GM11168 (cell line): ENCODE measurements around the gene ANTXR1.

Experiments
- in situ Hi-C: fragments of 300-500 bp; cut with MboI; formaldehyde crosslinking; loops from one replicate; pipeline ENCODE4 v1.12.0; 2022; ENCODE audit warnings: low sequenced_read_pairs; ENCODE audit not compliant: unreplicated experiment

ANTXR1 gene

DNA sequence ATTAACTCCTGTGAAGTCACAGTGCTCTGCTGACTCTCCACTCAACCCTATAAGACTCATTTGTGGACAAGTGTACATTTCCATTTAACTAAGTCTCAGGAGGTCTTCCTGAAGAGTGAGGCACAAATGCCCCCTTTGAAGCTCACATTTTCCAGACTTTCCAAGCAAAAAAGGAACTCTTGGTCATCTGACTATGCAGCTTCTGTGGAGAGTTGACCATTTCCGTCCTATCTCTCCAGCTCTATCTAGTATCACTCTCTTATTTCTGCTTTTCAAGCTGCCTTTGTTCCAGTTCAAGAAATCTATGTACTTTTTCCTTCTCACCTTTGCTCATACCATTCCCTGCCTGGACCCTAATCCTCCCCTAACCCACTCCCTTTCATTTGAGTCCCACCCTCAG is 77.0 kb downstream of the ANTXR1 start:
- in situ Hi-C loops, result no loop called here

DNA sequence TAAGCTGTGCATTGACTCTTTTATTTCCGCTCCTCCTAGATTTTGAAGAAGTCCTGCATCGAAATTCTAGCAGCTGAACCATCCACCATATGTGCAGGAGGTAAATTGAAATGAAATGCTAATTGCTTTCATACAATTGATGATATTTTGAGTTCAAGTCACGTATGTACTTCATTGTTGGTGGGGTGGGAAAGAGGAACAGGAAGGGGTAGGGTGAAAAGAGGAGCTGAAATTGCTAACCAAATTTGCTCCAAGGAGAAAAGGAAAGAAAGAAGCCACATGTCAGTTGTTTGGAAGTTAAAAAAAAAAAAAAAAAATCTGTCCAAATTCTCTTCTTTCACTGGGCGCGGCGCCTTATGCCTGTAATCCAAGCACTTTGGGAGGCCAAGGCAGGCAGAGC is 77.8 kb downstream of the ANTXR1 start:
- in situ Hi-C loops, result no loop called here

DNA sequence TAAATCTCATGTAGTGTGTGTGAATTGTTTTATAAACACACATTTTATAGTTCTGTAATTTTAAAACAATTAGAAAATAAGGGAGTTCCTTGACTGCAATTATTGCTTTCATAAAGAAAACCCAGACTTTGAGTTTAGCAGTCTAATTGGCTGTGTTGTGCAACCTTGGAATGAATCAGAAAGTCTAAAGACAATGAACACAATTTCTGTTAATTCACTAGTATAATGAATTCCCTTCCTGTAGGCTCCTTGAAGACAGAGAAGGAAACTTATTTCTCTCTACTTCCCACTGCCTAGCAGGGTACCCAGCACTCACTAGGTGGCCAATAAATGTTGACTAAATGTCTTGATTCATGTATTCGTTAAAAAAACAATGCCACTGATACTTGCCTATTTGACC is 79.9 kb downstream of the ANTXR1 start:
- in situ Hi-C loops, result no loop called here

DNA sequence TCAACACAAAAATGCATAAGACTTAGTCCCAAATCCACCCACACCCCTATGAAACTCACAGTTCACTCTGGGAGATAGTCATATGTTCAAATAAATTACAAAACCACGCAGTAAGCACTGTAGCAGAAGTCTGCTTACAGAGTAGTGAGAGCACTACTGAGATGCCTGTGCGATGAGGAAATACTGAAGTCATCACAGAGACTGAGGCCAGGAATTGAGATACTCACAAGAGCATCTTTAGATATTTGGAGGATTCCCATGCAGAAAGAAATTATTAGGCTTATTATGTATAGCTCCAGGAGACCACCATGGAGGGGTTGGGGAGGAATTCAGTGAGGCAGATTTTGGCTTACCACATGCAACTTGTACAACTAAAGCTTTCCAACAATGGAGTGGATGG is 82.3 kb downstream of the ANTXR1 start:
- in situ Hi-C loops, result no loop called here

DNA sequence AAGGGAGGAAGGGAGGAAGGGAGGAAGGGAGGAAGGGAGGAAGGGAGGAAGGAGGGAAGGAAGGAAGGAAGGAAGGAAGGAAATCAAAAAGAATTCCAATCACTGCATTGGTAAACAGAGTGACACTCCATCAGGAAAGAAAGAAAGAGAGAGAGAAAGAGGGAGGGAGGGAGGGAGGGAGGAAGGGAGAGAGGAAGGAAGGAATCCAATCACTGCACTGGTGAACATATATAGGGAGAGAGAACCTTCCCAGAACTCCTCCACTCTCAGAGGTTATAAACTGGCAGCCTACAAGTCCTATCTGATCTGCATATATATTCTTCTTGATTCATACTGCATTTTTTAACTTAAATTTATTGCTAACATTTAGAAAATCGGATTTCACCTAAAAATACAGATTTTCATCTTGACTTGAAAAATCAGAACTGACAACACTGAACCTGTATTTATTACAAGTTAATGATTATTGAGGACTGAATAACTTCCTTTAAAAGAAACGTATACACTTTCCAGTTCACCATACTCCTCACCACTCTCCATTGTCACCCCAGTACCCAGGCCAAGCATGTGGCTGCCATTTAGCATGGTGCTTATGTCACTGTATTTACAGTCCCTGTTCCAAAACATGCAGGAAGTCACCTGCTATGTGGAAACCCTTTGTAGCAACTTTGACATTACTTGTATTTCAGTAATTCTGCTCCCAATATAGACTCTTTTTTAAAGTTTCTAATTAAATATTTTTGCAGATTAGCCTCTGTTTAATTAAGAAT is 83.5 kb downstream of the ANTXR1 start:
- in situ Hi-C loops, result no loop called here

DNA sequence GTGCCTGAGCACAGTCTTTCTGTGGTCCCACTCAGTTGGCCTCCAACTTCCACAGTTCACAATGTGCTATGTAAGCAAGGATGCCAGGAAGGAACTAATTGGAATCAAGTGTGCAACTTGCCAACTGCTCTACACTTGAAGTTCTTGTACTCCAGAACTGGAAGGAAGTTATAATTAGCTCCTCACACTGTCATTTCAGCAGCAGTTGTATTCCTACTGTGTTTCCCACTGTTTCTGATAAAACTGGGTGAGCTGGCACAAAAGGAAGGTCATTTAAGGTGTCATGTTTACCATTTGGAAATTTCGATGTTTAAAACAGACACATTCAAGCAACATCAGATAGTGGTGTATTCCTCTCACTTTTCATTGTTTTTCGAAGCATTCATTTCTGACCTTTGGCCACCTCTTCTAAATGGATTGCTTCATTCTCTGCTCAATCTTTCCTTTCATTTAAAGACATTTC is 84.2 kb downstream of the ANTXR1 start:
- in situ Hi-C loops, result no loop called here

DNA sequence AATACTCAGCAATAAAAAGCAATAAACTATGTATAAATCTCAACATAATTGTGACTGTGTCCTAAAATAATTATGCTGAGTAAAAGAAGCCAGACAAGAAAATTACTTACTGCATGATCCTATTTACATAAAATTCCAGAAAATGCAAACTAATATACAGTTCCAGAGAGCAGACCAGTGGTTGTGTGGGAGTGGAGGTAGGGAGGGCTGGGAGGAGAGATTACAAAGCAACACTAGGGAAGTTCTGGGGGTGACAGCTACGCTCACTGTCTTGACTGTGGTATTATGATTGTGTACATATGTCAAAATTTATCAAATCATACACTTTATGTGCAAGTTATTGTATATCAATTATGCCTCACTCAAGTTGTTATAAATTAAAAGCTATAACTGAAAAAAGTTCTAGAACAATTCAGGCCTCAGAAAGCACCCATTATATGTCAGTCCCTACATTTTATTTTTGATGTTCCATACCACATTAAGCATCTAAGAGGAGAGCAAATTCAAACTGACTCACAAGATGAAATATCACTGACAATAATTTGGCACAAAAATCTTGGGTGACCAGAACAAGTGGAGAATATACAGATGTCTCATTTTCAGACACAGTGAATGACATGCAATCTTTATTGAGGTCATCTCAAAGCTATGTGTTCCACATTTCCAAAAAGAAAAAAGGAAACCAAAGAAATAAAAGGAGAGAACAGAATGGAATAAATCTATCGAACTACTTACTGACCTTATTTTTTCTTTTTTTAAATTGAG is 85.1 kb downstream of the ANTXR1 start:
- in situ Hi-C loops, result no loop called here

DNA sequence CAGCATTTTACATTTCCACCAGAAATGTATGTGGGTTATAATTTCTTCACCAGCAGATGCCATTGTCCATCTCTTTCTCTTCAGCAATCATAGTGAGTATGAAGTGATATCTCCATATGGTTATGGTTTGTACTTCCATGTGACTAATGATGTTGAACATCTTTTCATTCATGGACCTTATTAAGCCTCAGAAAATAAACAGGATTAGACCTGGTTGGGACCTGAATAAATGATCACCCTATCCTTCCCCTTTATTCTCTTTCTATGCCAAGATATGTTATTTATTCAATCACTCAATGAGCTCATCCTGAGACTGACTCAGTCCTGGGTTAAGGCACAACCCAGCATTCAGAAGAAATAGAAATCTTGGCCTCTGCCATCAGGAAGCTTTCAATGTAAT is 86.6 kb downstream of the ANTXR1 start:
- in situ Hi-C loops, result no loop called here

DNA sequence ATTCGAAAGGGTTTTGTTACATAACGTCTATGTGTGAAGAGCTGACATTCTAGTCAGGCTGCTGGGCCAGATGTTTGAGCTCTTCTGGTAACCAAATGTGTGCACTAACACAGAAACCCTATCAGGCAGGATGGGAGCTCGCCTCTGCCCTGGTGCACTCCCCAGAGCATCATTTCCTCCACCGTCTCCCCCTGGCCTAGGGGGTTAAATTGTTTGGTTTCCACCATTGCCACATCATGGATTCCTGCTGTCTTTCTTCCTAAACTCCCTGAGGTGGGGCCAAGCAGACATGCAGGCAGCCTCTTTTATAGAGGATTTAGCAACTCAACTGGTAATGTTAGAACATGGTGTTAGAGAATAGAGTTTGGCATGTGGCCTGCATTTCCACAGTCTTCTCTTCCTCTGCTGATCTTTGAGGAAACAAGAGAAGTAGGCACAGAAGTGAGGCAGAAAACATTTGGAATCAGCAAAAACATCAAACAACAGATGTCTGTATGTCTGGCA is 87.3 kb downstream of the ANTXR1 start:
- in situ Hi-C loops, result no loop called here

DNA sequence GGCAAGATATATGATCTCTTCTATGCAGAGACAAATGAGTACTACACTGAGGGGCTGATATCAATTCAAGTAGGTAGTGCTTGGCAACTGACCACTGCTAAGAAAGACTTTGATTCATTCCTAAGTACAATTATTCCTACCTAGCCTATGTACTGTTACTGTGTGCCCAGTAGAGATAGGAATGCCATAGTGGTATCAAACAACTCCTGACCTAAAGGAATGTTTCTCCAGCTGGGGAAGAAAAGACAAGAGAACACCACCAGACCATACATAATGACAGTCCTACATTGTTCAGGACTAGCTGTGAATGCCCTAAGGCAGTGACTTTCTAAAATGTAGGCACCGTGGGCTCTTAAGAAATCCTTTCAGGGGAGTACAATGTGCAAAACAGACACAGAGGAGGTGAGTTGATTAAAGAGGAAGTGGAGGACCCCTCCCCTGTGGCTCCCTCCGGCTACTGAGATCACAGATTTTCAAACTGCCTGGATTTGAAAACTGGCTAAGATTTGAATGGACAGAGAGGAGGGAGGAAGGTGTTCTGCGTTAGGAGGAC is 89.1 kb downstream of the ANTXR1 start:
- in situ Hi-C loops, result no loop called here

DNA sequence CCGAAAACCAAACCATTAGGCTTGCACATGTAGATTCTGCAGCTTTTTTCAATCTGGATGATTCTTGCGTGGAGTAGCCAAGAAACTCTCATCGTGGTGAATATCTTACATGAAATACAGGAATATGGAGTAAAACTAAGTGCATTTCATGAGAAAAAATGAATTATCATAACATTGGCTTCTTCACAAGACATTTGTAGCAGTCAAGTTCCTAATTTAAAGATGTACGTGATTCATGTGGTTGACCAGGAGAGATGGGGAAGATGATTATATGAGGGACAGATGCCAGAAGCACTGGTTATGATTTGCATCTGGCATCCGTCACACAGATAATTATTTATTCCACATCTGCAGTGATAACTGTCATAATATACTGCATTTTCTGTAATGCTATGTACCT is 90.4 kb downstream of the ANTXR1 start:
- in situ Hi-C loops, result no loop called here

DNA sequence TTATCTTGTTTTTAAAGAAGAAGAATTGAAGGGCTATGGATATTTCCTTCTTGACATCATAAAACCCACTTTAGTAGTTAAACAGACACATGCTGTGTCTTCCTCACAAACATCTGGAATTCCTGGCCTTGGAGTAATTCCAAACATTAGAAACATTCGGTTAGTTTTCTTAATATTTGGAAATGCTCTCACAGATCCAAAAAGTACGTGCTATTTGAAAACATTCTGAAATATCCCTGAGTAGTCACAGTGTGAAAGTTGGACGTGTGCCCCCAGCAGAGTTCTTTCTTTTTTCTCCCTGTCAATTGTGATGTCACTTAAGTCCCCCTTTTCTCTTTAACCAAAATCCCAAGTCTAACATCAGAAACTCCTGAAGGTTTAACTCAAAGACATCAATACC is 91.3 kb downstream of the ANTXR1 start:
- in situ Hi-C loops, result no loop called here

DNA sequence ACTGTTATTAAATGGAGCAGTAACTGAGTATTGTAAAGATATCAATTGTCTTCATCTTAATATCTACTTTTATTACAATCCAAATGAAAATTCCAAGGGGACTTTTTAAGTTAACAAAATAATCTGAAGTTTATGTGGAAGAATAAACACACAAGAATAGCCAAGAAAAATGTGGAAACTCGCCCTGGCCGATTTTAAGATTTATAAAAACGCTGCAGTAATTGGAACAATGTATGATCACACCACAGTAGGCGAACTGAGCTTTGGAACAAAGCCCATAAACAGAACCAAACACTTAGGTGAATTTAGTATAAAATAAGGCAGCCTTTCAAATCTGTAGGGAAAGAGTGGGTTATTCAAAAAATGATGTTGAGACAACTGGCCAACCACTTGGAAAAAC is 96.3 kb downstream of the ANTXR1 start:
- in situ Hi-C loops, result no loop called here

DNA sequence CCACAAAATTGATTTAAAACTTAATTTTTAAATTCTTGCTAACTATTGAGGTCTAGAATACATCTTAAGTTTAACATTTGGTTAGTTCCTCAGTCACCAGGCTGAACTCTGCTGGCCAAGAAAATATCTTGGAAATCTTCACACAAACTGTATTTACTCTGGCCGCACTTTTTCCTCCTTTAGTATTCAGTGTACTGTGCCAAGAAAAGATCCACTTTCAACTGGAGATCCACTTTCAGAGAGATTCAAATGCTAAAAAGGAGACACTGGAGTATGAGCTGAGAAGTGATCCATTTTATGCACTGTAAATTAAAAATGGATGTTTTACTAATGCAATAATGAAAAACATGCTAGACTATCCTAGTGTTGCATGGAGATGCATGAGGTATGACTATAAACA is 98.1 kb downstream of the ANTXR1 start:
- in situ Hi-C loops, result no loop called here

DNA sequence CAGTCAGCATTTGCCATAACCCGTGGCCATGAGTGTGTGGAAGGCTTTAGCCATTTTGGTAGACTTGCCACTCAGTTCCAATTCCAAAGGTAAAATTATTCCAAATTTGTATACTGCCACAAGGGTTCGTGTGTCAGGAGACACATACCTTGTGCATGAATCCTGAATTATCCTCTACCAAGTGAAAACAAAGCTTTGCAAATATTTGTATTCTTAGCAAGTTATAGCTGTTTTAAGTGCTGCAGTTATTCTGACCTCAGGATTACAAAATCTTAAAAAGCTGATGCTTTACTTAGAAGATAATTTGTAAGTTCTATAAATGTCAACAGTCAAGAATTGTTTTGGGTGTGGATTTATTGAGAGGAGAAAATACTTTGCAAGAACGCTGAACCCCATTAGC is 100.6 kb downstream of the ANTXR1 start:
- in situ Hi-C loops, result no loop called here

DNA sequence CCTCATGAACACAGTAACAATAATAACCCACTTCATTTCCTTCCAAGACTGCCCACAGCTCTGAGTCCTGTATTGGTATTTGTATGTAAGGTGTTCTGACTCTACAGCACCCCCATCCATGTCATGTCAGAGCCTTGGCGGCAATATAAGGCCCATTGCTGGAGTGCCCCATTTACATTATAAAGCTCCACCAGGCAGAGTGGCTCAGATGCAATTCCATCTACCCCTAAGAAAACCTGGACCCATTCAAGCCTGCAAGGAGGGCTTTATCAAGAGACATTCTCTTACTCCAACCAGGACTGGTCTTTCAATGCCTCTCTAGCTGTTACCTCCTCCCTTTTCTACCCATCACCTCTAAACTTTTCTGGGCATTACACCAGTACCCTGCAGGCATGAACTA is 101.6 kb downstream of the ANTXR1 start:
- in situ Hi-C loops, result no loop called here

DNA sequence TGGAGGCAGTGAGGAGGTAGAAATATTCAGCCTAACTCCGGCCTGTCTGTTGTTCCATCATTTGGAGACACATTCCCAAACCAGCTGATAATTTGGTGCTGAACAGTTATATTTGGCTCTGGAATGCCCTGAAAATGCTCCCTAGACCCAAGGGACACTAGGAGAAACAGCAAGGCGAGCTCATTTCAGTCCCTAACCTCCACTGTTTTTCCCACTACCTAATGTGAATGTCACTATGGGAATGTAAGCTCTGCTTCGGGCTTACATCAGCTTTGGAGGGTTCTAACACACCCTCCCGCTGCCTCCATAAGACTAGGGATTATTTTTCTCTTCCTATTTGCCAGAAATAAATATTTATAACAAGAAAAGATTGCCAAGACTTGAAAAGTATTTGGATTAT is 103.5 kb downstream of the ANTXR1 start:
- in situ Hi-C loops, result no loop called here

DNA sequence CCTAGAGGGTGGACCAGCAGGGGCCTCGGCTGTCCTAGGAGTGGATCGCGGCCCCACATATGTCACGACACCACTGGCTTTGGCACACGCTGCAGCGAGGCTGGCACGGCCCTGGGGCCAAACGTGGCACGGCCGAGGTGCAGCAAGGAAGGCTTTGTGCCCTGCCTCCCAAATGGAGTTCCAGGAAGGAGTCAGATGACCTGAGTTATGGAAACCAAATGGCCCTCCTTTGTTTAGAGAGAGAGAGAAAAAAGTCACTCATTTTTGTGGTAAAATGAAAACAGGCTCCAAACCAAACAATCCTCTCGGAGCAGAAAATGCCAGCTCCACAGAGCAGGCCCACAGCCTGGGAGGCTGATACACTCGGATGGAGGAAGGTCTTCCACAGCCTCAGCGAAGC is 105.6 kb downstream of the ANTXR1 start:
- in situ Hi-C loops, result no loop called here

DNA sequence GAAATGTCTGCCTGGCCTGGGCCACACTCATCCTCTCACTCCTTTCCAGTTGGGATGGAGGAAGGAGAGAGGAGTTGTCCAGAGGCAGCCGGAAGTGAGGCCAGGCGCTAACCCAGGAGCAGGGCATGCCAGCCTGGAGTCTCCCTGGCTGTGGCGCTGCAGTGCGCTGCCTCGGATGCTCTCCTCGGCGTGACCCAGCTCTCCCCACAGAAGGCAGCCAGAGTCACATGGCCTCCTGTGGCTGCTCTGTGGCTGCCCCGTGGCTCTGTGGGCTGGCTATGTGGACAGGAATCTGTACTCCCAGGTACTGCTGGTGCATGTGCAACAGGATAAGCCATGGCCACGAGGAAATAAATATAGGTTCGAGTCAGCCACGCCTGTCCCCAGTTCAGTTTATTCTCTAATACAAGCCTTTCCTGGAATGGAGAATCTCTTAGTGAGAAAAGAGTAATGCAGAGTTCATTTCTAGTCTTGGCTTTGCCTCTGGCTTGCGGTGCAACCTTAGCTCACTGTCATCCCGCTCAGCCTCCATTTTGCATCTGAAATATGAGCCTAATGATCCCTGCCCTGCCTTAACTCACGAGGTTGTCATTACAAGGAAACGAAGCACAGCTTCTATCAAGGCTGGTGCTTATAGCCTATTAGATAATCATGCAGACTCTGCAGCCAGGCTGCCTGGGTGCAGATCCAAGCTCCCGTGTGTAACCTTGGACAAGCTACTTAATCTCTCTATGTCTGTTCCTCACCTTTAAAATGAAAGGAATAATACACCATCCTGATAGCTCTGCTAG is 106.3 kb downstream of the ANTXR1 start:
- in situ Hi-C loops, result no loop called here

DNA sequence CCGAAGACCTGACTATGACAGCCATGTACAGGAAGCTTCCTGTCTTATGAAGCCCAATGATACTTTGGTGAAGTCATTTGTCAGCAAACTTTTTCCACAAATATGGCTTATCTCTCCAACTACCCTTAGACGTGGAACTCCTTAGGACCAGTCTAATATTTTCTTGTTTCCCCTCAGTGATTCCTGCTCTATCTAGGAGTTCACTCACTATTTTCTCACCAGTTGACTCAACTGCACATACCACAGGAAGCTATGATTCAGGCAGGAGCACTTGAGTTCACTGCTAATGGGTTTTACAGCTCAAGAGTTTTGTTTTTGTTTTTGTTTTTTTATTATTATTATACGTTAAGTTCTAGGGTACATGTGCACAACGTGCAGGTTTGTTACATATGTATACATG is 109.3 kb downstream of the ANTXR1 start:
- in situ Hi-C loops, result no loop called here

DNA sequence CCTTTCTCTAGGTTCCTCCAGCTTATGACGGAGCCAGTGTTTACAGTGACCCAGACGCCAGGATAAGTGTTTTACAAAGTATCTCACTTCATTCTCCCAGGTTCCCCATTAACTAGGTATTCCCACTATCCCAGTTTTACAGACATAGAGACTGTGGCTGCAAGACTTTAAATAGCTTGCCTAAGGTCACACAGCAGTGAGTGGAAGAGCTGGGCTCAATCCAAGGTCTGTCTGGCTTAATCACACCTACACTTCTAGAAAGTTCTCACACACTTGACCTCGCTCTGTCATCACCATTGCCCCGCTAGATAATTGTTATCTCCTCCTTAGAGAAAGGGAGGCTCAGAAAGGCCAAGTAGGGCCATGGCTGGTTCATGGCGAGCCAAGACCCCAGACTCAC is 110.2 kb downstream of the ANTXR1 start:
- in situ Hi-C loops, result no loop called here
